OCI-LY3 (cell line): ENCODE results near the gene RIBC1.

Source experiments
- H2AFZ ChIP-seq: fragments of 200-600, 300-600 bp; shearing (Covaris generic); 2 replicates; pipeline ENCODE4 v1.6.0; 2014; ENCODE audit warnings: antibody characterized with exemption, low read depth, low read length
- H3K27ac ChIP-seq: fragments of 200-600, 300-600 bp; sonication (generic); 2 replicates; pipeline ENCODE4 v1.5.1; 2014; ENCODE audit warnings: mild to moderate bottlenecking, low read length, moderate library complexity, mixed read lengths
- H3K27me3 ChIP-seq: fragments of 200-600, 300-600 bp; sonication (generic); 2 replicates; pipeline ENCODE4 v1.6.1; 2014; ENCODE audit warnings: low read depth, low read length, mixed read lengths
- H3K36me3 ChIP-seq: fragments of 200-600, 300-600 bp; sonication (generic); replicated peaks from 2 replicates; pipeline ENCODE3; 2014; ENCODE audit warnings: low read depth, low read length, mixed read lengths
- H3K4me1 ChIP-seq: fragments of 300-600, 200-600 bp; sonication (generic); 2 replicates; pipeline ENCODE4 v1.6.1; 2014; ENCODE audit warnings: low read length, mixed read lengths
- H3K4me2 ChIP-seq: fragments of 200-600, 300-600 bp; sonication (generic); 2 replicates; pipeline ENCODE4 v1.6.1; 2014; ENCODE audit warnings: low read length, mixed read lengths
- H3K4me3 ChIP-seq: fragments of 300-600, 200-600 bp; sonication (generic); 2 replicates; pipeline ENCODE4 v1.5.1; 2014; ENCODE audit warnings: antibody characterized with exemption, mild to moderate bottlenecking, low read length, moderate library complexity
- H3K79me2 ChIP-seq: fragments of 300-600, 200-600 bp; shearing (Covaris generic); 2 replicates; pipeline ENCODE4 v1.6.1; 2014; ENCODE audit warnings: mild to moderate bottlenecking, low read length, mixed read lengths
- H3K9ac ChIP-seq: fragments of 300-600, 200-600 bp; shearing (Covaris generic); 2 replicates; pipeline ENCODE4 v1.6.0; 2014; ENCODE audit warnings: mild to moderate bottlenecking, low read length, moderate library complexity
- H3K9me3 ChIP-seq: fragments of 200-600, 300-600 bp; shearing (Covaris generic); 2 replicates; pipeline ENCODE4 v1.6.1; 2014; ENCODE audit warnings: low read length, mixed read lengths; ENCODE audit not compliant: insufficient read depth
- H4K20me1 ChIP-seq: fragments of 200-600, 300-600 bp; sonication (generic); 2 replicates; pipeline ENCODE4 v1.6.1; 2016; ENCODE audit warnings: low read length, mixed read lengths; ENCODE audit not compliant: insufficient read depth
- EZH2phosphoT487 ChIP-seq: fragments of 200-600 bp; shearing (Covaris generic); IDR thresholded peaks from 2 replicates; pipeline ENCODE4 v1.6.1; 2018; ENCODE audit warnings: antibody characterized with exemption, mixed run types, low read depth
- TF ChIP-seq, protein P1 (sequence below): fragments of 200-600, 300-600 bp; sonication (generic); IDR thresholded peaks from 2 replicates; pipeline ENCODE4 v1.5.1; 2014; ENCODE audit warnings: antibody characterized with exemption, low read length, low read depth

RIBC1 gene

DNA sequence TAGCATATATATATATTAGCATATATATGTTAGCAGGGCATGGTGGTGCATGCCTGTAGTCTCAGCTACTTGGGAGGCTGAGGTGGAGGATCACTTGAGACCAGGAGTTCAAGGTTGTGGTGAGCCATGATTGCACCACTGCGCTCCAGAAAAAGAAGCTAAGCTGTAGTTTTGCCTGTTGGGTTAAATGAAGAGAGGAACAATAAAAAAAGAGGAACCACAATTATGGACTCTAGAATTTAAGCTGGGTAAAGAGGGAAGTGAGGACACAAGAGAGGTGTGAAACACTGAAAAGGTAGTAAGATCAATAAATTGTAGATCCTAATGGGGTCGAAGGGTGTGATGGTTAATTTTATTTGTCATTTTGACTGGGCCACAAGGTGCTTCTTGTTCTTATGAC is 52.0 kb downstream of the RIBC1 start:
- no peak overlapping the region for H3K4me3 ChIP-seq
- H3K4me1 ChIP-seq = peaks cover 4% of the 10 kb centered on the region; the same call in 1 of the 2 replicates
- H3K9me3 ChIP-seq = no peaks in the 10 kb centered on the region
- no peak overlapping the region for H3K27ac ChIP-seq
- no peaks in the 10 kb centered on the region for H3K79me2 ChIP-seq
- TF ChIP-seq, protein P1, sequence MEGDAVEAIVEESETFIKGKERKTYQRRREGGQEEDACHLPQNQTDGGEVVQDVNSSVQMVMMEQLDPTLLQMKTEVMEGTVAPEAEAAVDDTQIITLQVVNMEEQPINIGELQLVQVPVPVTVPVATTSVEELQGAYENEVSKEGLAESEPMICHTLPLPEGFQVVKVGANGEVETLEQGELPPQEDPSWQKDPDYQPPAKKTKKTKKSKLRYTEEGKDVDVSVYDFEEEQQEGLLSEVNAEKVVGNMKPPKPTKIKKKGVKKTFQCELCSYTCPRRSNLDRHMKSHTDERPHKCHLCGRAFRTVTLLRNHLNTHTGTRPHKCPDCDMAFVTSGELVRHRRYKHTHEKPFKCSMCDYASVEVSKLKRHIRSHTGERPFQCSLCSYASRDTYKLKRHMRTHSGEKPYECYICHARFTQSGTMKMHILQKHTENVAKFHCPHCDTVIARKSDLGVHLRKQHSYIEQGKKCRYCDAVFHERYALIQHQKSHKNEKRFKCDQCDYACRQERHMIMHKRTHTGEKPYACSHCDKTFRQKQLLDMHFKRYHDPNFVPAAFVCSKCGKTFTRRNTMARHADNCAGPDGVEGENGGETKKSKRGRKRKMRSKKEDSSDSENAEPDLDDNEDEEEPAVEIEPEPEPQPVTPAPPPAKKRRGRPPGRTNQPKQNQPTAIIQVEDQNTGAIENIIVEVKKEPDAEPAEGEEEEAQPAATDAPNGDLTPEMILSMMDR = no peak
- no peak for TF ChIP-seq EZH2phosphoT487
- no peaks in the 10 kb centered on the region for H4K20me1 ChIP-seq
- no peak overlapping the region for H3K9ac ChIP-seq
- no peaks in the 10 kb centered on the region for H3K27me3 ChIP-seq
- H2AFZ ChIP-seq = no peak overlapping the region
- H3K36me3 ChIP-seq = no peaks in the 10 kb centered on the region
- no peak overlapping the region for H3K4me2 ChIP-seq

DNA sequence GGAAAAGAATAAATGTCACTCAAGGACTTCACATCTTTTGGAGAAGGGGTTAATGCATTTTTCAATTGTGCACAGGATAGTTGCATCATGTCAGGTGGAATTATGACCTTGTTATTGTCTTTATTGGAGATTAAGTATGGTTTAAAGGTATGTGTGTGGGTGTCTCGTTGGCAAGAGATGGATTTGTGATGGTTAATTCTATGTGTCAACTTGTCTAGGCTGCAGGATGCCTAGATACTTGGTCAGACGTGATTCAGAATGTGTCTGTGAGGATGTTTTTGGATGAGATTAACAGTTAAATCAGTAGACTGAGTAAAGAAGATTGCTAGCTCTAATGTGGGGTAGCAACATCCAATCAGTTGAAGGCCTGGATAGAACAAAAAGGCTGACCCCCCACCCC is 53.7 kb downstream of the RIBC1 start:
- H3K27me3 ChIP-seq = no peaks in the 10 kb centered on the region
- no peak overlapping the region for H3K4me3 ChIP-seq
- H3K79me2 ChIP-seq = no peaks in the 10 kb centered on the region
- peaks cover 6% of the 10 kb centered on the region; the same call in 1 of the 2 replicates for H3K4me1 ChIP-seq
- H2AFZ ChIP-seq = no peak overlapping the region
- no peak for TF ChIP-seq EZH2phosphoT487
- TF ChIP-seq, protein P1 = no peak
- no peaks in the 10 kb centered on the region for H3K9me3 ChIP-seq
- no peak overlapping the region for H3K4me2 ChIP-seq
- no peaks in the 10 kb centered on the region for H4K20me1 ChIP-seq
- no peaks in the 10 kb centered on the region for H3K36me3 ChIP-seq
- H3K9ac ChIP-seq = no peak overlapping the region
- H3K27ac ChIP-seq = no peak overlapping the region

DNA sequence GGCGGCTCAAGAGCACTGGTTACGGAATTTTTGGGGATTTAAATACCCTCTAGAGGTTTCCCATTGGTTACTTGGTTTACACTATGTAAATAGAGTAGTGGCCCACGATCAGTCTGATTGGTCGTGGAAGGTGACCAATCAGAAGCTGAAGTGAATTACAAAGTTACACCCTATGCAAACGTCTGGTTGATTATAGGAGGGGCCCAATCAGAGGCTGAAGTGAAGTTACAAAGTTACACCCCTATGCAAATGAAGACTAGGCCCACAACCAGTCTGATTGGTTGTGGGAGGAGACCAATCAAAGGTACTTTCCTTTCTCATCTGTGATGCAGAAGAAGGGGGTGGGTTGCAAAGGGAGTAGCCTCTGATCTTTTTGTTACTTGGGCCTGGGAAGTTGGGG is 56.6 kb downstream of the RIBC1 start:
- TF ChIP-seq EZH2phosphoT487 = no peak
- TF ChIP-seq, protein P1 = no peak
- H2AFZ ChIP-seq = no peak overlapping the region
- H3K9me3 ChIP-seq = no peaks in the 10 kb centered on the region
- H3K9ac ChIP-seq = no peak overlapping the region
- no peak overlapping the region for H3K27ac ChIP-seq
- no peaks in the 10 kb centered on the region for H3K27me3 ChIP-seq
- H3K4me3 ChIP-seq = no peak overlapping the region
- no peaks in the 10 kb centered on the region for H3K79me2 ChIP-seq
- H3K4me1 ChIP-seq = peaks cover 12% of the 10 kb centered on the region
- no peaks in the 10 kb centered on the region for H3K36me3 ChIP-seq
- H3K4me2 ChIP-seq = no peak overlapping the region
- H4K20me1 ChIP-seq = no peaks in the 10 kb centered on the region
